B cell (primary cell): ENCODE results near the gene NUDT6. TPM values are rescaled to one million over a fixed set of nuclear protein-coding genes. Genes with fewer than 3 reads are reported as not detected.

Experiments
- ATAC-seq: fragments of 200-7000 bp; cut with Tn5 transposase; one replicate; pipeline ENCODE4 v1.10.0; 2021; ENCODE audit warnings: low read depth, mild to moderate bottlenecking, moderate number of reproducible peaks, moderate library complexity
- CTCF ChIA-PET: fragments of 350-600 bp; sonication (Branson Sonifier 250); formaldehyde crosslinking; loops from one replicate; lab custom pipeline; 2021; ENCODE audit warnings: antibody characterized with exemption, inconsistent platforms; lab: Charles Lee
- POLR2A ChIA-PET: fragments of 350-600 bp; sonication (Branson Sonifier 250); formaldehyde crosslinking; loops from one replicate; lab custom pipeline; 2021; ENCODE audit warnings: antibody characterized with exemption; lab: Charles Lee
- DNase-seq: peaks from one replicate; pipeline ENCODE4 v3.0.0; 2013
- H2AFZ ChIP-seq: 2 replicates; pipeline ENCODE4 v1.6.1; 2012; ENCODE audit warnings: mild to moderate bottlenecking, low read depth, low read length; ENCODE audit not compliant: insufficient read depth, poor library complexity, severe bottlenecking
- H3K27ac ChIP-seq, 2 donors: 1 replicate in 1 of 2; 2 replicates in 1 of 2; pipeline ENCODE4 v1.5.1; 2012 to 2013; ENCODE audit warnings: low read length in 2 of 2, mild to moderate bottlenecking in 2 of 2, moderate library complexity in 1 of 2
- H3K27me3 ChIP-seq, 4 experiments: fragments of 200-600 bp in 1 of 4; sonication (generic) in 1 of 4; replicated peaks in 1 of 4; 1 replicate in 2 of 4; 2 replicates in 2 of 4; pipeline versions ENCODE4 v1.6.1 to v1.7.0; 2013 to 2016; ENCODE audit warnings: low read length in 3 of 4, mild to moderate bottlenecking in 2 of 4, mixed read lengths in 1 of 4, moderate library complexity in 1 of 4; ENCODE audit not compliant: insufficient read depth in 4 of 4, control insufficient read depth in 3 of 4; ENCODE audit errors: control extremely low read depth in 1 of 4
- H3K36me3 ChIP-seq, 2 experiments: replicated peaks in 1 of 2; 1 replicate in 1 of 2; 2 replicates in 1 of 2; pipeline versions ENCODE4 v1.6.1 to v1.7.1; 2013; ENCODE audit warnings: low read length in 1 of 2; ENCODE audit not compliant: insufficient read depth in 2 of 2, control insufficient read depth in 1 of 2; ENCODE audit errors: control extremely low read depth in 1 of 2, extremely low read depth in 1 of 2
- H3K4me1 ChIP-seq, 2 donors: fragments of 200-600 bp in 1 of 2; sonication (generic) in 1 of 2; 1 replicate in 1 of 2; 2 replicates in 1 of 2; pipeline versions ENCODE4 v1.5.1 to v1.6.1; 2013 to 2017; ENCODE audit warnings: low read length in 2 of 2; ENCODE audit not compliant: control insufficient read depth in 2 of 2, insufficient read depth in 2 of 2
- H3K4me2 ChIP-seq: replicated peaks from 2 replicates; pipeline ENCODE3; 2012; ENCODE audit warnings: mild to moderate bottlenecking, low read depth, low read length; ENCODE audit not compliant: poor library complexity, severe bottlenecking
- H3K4me3 ChIP-seq, 5 experiments: fragments of 200-600 bp in 1 of 5; sonication (generic) in 1 of 5; 1 replicate in 3 of 5; 2 replicates in 2 of 5; pipeline versions ENCODE4 v1.5.1 to v1.7.0; 2011 to 2016; ENCODE audit warnings: low read length in 4 of 5, mild to moderate bottlenecking in 4 of 5, low read depth in 2 of 5, control low read depth in 1 of 5, moderate library complexity in 1 of 5; ENCODE audit not compliant: insufficient read depth in 1 of 5; ENCODE audit errors: control extremely low read depth in 1 of 5, extremely low read depth in 1 of 5
- H3K79me2 ChIP-seq: fragments of 200-600 bp; sonication (generic); one replicate; pipeline ENCODE4 v1.6.0; 2016; ENCODE audit warnings: low read length; ENCODE audit not compliant: control insufficient read depth, insufficient read depth
- H3K9ac ChIP-seq: fragments of 200-600 bp; sonication (generic); 2 replicates; pipeline ENCODE4 v1.6.1; 2017; ENCODE audit warnings: mild to moderate bottlenecking, low read length, moderate library complexity
- H3K9me3 ChIP-seq, 3 donors: one replicate each; pipeline versions ENCODE4 v1.6.1 to v1.7.1; 2013; ENCODE audit warnings: low read length in 2 of 3; ENCODE audit not compliant: control insufficient read depth in 2 of 3, insufficient read depth in 1 of 3; ENCODE audit errors: control extremely low read depth in 1 of 3
- H4K20me1 ChIP-seq: 2 replicates; pipeline ENCODE4 v1.6.0; 2012; ENCODE audit warnings: mild to moderate bottlenecking, low read length; ENCODE audit not compliant: insufficient read depth, control insufficient read depth, poor library complexity, severe bottlenecking
- H3K27ac Mint-ChIP-seq: one replicate; pipeline ENCODE4 v1.8.0; 2021; ENCODE audit warnings: mixed read lengths
- H3K27me3 Mint-ChIP-seq: one replicate; pipeline ENCODE4 v1.8.0; 2021; ENCODE audit warnings: mixed read lengths
- H3K4me1 Mint-ChIP-seq: one replicate; pipeline ENCODE4 v1.8.0; 2021; ENCODE audit warnings: mixed read lengths
- H3K4me3 Mint-ChIP-seq: one replicate; pipeline ENCODE4 v1.8.0; 2021; ENCODE audit warnings: mixed read lengths
- H3K9me3 Mint-ChIP-seq: one replicate; pipeline ENCODE4 v1.8.0; 2022; ENCODE audit warnings: mixed read lengths; ENCODE audit not compliant: insufficient read depth
- EZH2 ChIP-seq: IDR thresholded peaks from 2 replicates; pipeline ENCODE4 v1.6.1; 2012; ENCODE audit warnings: borderline replicate concordance, low read depth, mild to moderate bottlenecking, moderate library complexity, low read length; ENCODE audit not compliant: insufficient read depth, poor library complexity, severe bottlenecking
- WGBS: methylation state at CpG from one replicate; pipeline ENCODE4 v1.1.5; 2013; ENCODE audit warnings: missing lambda C conversion rate; ENCODE audit not compliant: insufficient coverage; 5-methylcytosine and 5-hydroxymethylcytosine counted together
- intact Hi-C: fragments of 100-400 bp; cut with micrococcal nuclease; formaldehyde crosslinking; loops from one replicate; pipeline ENCODE4 v1.10.0; 2022
- polyA plus RNA-seq: library from polyadenylated mRNA; depleted of rRNA; stranded (reverse); fragments of >200 nt; gene quantifications from 2 replicates; pipeline ENCODE4 v1.2.3, GENCODE V29; 2012
- total RNA-seq, 2 donors: library from RNA; stranded (reverse); fragments of 120-200 nt in 1 of 2; gene quantifications; 1 replicate in 1 of 2; 2 replicates in 1 of 2; pipeline versions ENCODE4 v1.2.3 to v1.2.4, GENCODE V29; 2013 to 2022

The NUDT6 gene
- total and polyA plus RNA-seq, 2 donors (not counting 1 experiment from before 2014, with no cell fraction given) = 2.4 to 3.4 TPM

DNA sequence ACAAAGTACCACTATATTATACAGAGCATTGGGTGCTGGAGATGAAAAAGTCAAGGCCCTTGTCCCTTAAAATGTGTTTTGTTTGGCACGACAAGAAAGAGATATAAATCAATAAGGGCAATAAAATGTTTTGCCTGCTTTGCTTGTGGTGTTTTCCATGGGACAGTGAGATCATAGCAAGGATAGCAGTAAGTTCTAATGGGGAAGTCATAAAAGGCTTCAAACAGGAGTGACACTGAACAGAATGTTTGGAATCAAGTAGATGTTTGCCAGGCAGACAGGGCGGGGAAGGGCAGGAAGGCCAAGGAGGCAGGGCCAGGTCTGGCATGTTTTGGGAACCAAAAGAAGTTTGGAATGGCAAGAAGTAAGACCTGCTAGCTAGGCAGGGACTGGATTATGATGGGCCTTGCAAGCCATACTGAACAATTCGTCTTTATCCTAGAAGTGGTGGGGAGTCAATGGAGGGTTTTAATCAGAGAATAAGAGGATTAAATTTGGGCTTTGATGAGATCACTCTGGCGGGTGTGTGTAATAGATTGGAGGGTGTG is 79.3 kb downstream of the NUDT6 start:
- Mint-ChIP-seq H3K4me3 (no peak overlapping the region), H3K27ac (no peak overlapping the region), H3K27me3 (peaks cover 18% of the 10 kb centered on the region), H3K9me3 (no peaks in the 10 kb centered on the region), H3K4me1 (no peaks in the 10 kb centered on the region)
- TF ChIP-seq EZH2 = no peak
- H3K9ac ChIP-seq = no peak overlapping the region
- ChIA-PET CTCF (no interaction called here), POLR2A (no interaction called here)
- H3K36me3 ChIP-seq = no peaks in the 10 kb centered on the region
- DNase-seq (no peak), ATAC-seq (no peak)
- no peak overlapping the region for H3K4me2 ChIP-seq
- H3K4me3 ChIP-seq = no peak overlapping the region
- WGBS = 94% methylated on average over 3 of the region's 4 CpGs
- H3K27ac ChIP-seq = no peak overlapping the region
- intact Hi-C loops = no loop called here
- H4K20me1 ChIP-seq = no peaks in the 10 kb centered on the region
- peaks cover 0 to 17% (median 9%) of the 10 kb centered on the region in 4 experiments for H3K27me3 ChIP-seq
- H3K9me3 ChIP-seq = no peaks in the 10 kb centered on the region
- no peaks in the 10 kb centered on the region for H3K4me1 ChIP-seq
- H2AFZ ChIP-seq = no peak overlapping the region
- H3K79me2 ChIP-seq = no peaks in the 10 kb centered on the region

Other genes starting within 250 kb of the NUDT6 start
- 2.9 and 3.4 TPM in 2 replicates for gene BBS12, start 189.9 kb downstream of the NUDT6 start, total RNA-seq
- gene BBS12, start 189.9 kb downstream of the NUDT6 start, polyA plus RNA-seq = 0.25 and 0.27 TPM in 2 replicates
- not detected in 2 replicates for gene FGF2, start 95.8 kb downstream of the NUDT6 start, total RNA-seq
- 0.13 and 0.42 TPM in 2 replicates for gene FGF2, start 95.8 kb downstream of the NUDT6 start, polyA plus RNA-seq